Natural killer cell (primary cell): Measurements from ENCODE around the gene STK11IP. TPM values are rescaled to one million over a fixed set of nuclear protein-coding genes. Genes with fewer than 3 reads are reported as not detected.

ENCODE experiments used
- ATAC-seq, 3 donors: fragments of 150-1000 bp in 2 of 3; fragments of 200-7000 bp in 1 of 3; cut with Tn5 transposase; 1 replicate in 1 of 3; 2 replicates in 2 of 3; pipeline ENCODE4 v1.10.0; 2021; ENCODE audit warnings: mild to moderate bottlenecking in 2 of 3, moderate library complexity in 2 of 3
- DNase-seq, 2 donors: peaks; one replicate each; pipeline versions ENCODE4 v3.0.0 to v3.0.0-alpha.2; 2013 to 2021; ENCODE audit warnings: mixed read lengths in 1 of 2
- H3K27ac ChIP-seq: one replicate; pipeline ENCODE4 v1.5.1; 2013; ENCODE audit warnings: mild to moderate bottlenecking, low read length
- H3K27me3 ChIP-seq: one replicate; pipeline ENCODE4 v1.6.1; 2013; ENCODE audit warnings: low read length; ENCODE audit not compliant: control insufficient read depth, insufficient read depth
- H3K36me3 ChIP-seq: one replicate; pipeline ENCODE4 v1.6.1; 2013; ENCODE audit warnings: low read length; ENCODE audit not compliant: control insufficient read depth, insufficient read depth
- H3K4me1 ChIP-seq: one replicate; pipeline ENCODE4 v1.6.1; 2013; ENCODE audit warnings: low read length; ENCODE audit not compliant: control insufficient read depth, insufficient read depth
- H3K4me3 ChIP-seq: one replicate; pipeline ENCODE4 v1.5.1; 2013; ENCODE audit warnings: low read length
- H3K9me3 ChIP-seq: one replicate; pipeline ENCODE4 v1.6.1; 2013; ENCODE audit warnings: low read length; ENCODE audit not compliant: control insufficient read depth, insufficient read depth
- H3K27ac Mint-ChIP-seq, 2 donors: one replicate each; pipeline ENCODE4 v1.8.0; 2022; ENCODE audit warnings: mild to moderate bottlenecking in 2 of 2, mixed read lengths in 2 of 2, moderate library complexity in 1 of 2
- H3K27me3 Mint-ChIP-seq, 2 donors: one replicate each; pipeline ENCODE4 v1.8.0; 2022; ENCODE audit warnings: low read depth in 2 of 2, mixed read lengths in 2 of 2
- H3K36me3 Mint-ChIP-seq: one replicate; pipeline ENCODE4 v1.8.0; 2022; ENCODE audit warnings: mixed read lengths
- H3K4me1 Mint-ChIP-seq, 2 donors: one replicate each; pipeline ENCODE4 v1.8.0; 2022; ENCODE audit warnings: mixed read lengths in 2 of 2
- H3K4me3 Mint-ChIP-seq: one replicate; pipeline ENCODE4 v1.8.0; 2022; ENCODE audit warnings: mild to moderate bottlenecking, moderate library complexity, mixed read lengths
- H3K9me3 Mint-ChIP-seq, 2 donors: one replicate each; pipeline ENCODE4 v1.8.0; 2022; ENCODE audit warnings: mixed read lengths in 2 of 2
- CTCF ChIP-seq: fragments of 200-600 bp; IDR thresholded peaks from one replicate; pipeline ENCODE4 v1.8.0; 2022; ENCODE audit warnings: antibody characterized with exemption
- WGBS: methylation state at CpG from one replicate; pipeline ENCODE4 v1.1.7; 2013; ENCODE audit warnings: missing lambda C conversion rate; ENCODE audit not compliant: insufficient coverage; 5-methylcytosine and 5-hydroxymethylcytosine counted together
- intact Hi-C: fragments of 100-400 bp; cut with micrococcal nuclease; formaldehyde crosslinking; loops from one replicate; pipeline ENCODE4 v1.14.2; 2022
- total RNA-seq, 4 donors: library from RNA; stranded (reverse); fragments of 120-200 nt in 1 of 4; gene quantifications; one replicate each; pipeline versions ENCODE4 v1.2.3 to v1.2.4, GENCODE V29; 2013 to 2022

The STK11IP gene
- total RNA-seq, 3 donors from 2014 or later (not counting 1 experiment from before 2014, with no cell fraction given) = 56.1 to 76.0 (median 65.2) TPM

- Mint-ChIP-seq H3K27ac (no peak overlapping the region), H3K27me3 (peaks cover 0 to 14% of the 10 kb centered on the region in 2 donors), H3K36me3 (no peaks in the 10 kb centered on the region), H3K4me1 (peaks cover 0 to 10% of the 10 kb centered on the region in 2 donors), H3K4me3 (no peak overlapping the region), H3K9me3 (no peaks in the 10 kb centered on the region)
- ATAC-seq (no peak), DNase-seq (no peak)
- Histone ChIP-seq H3K36me3 (no peaks in the 10 kb centered on the region), H3K27ac (no peak overlapping the region), H3K4me1 (peaks cover 15% of the 10 kb centered on the region), H3K4me3 (no peak overlapping the region), H3K27me3 (no peaks in the 10 kb centered on the region), H3K9me3 (no peaks in the 10 kb centered on the region)
- TF ChIP-seq CTCF = no peak
- intact Hi-C loops = no loop called here
- 88% methylated on average over 15 of the region's 15 CpGs for WGBS
Observed at GRCh38 chr2:219634171-219634940, 36.7 kb downstream of the STK11IP start.

GRCh38 chr2:219634951-219635751, 37.5 kb downstream of the STK11IP start:
- Mint-ChIP-seq H3K27me3 (peaks cover 0 to 14% of the 10 kb centered on the region in 2 donors), H3K4me1 (peaks cover 0 to 15% of the 10 kb centered on the region in 2 donors), H3K4me3 (no peak overlapping the region), H3K27ac (no peak overlapping the region), H3K36me3 (no peaks in the 10 kb centered on the region), H3K9me3 (no peaks in the 10 kb centered on the region)
- no peak overlapping the region for H3K27ac ChIP-seq
- intact Hi-C loops = no loop called here
- no peaks in the 10 kb centered on the region for H3K9me3 ChIP-seq
- no peak for TF ChIP-seq CTCF
- DNase-seq (no peak), ATAC-seq (no peak)
- no peak overlapping the region for H3K4me3 ChIP-seq
- H3K36me3 ChIP-seq = no peaks in the 10 kb centered on the region
- WGBS = 89% methylated on average over 22 of the region's 22 CpGs
- H3K27me3 ChIP-seq = no peaks in the 10 kb centered on the region
- peaks cover 19% of the 10 kb centered on the region for H3K4me1 ChIP-seq

- Histone ChIP-seq H3K4me3 (no peak overlapping the region), H3K9me3 (no peaks in the 10 kb centered on the region), H3K27ac (no peak overlapping the region), H3K4me1 (peaks cover 19% of the 10 kb centered on the region), H3K27me3 (no peaks in the 10 kb centered on the region), H3K36me3 (no peaks in the 10 kb centered on the region)
- peaks cover 0 to 12% of the 10 kb centered on the region in 2 donors for H3K27me3 Mint-ChIP-seq
- no peak for DNase-seq
- H3K27ac Mint-ChIP-seq = no peak overlapping the region
- intact Hi-C loops = no loop called here
- WGBS = 84% methylated on average over 23 of the region's 24 CpGs
- no peak for ATAC-seq
- H3K36me3 Mint-ChIP-seq = no peaks in the 10 kb centered on the region
- H3K4me1 Mint-ChIP-seq = peaks cover 0 to 15% of the 10 kb centered on the region in 2 donors
- no peaks in the 10 kb centered on the region for H3K9me3 Mint-ChIP-seq
- H3K4me3 Mint-ChIP-seq = no peak overlapping the region
- no peak for TF ChIP-seq CTCF
Observed at GRCh38 chr2:219636144-219636915, 38.7 kb downstream of the STK11IP start.
